ENCODE data around the gene ASB6. TPM values are rescaled to one million over a fixed set of nuclear protein-coding genes. Genes with fewer than 3 reads are reported as not detected.

Gene ASB6
- total and polyA plus RNA-seq, 2 of the 13 experiments (the other 11 are each of a cell fraction or from before 2014, with no cell fraction given) = 8.2 to 8.4 TPM

GRCh38 chr9:129610473-129611306, 31.3 kb downstream of the ASB6 start (continued):
- TF ChIP-seq ZNF142 (CRISPR knock-in tag; IDR thresholded peaks at IDR 0.05) = peak; percentile 99
- peak; percentile 30 for TF ChIP-seq ZFP91 (CRISPR knock-in tag; IDR thresholded peaks at IDR 0.05; ENCODE audit: borderline replicate concordance)
- TF ChIP-seq MEIS2 (CRISPR knock-in tag; IDR thresholded peaks at IDR 0.05) = 0 out of 2 replicates have a peak, but pooled peaks have one; percentile 58
- 0 out of 2 replicates have a peak, but pooled peaks have one; percentile 27 for TF ChIP-seq TRIM24 (CRISPR knock-in tag; IDR thresholded peaks at IDR 0.05)
- TF ChIP-seq MYC (CRISPR knock-in tag; IDR thresholded peaks at IDR 0.05; ENCODE audit: borderline replicate concordance) = no peak
- TF ChIP-seq TMF1 (CRISPR knock-in tag; IDR thresholded peaks at IDR 0.05; ENCODE audit: low read depth) = 0 out of 2 replicates have a peak, but pooled peaks have one; percentile 12
- TF ChIP-seq ZNF740 (CRISPR knock-in tag; IDR thresholded peaks at IDR 0.05) = no peak
- 0 out of 2 replicates have a peak, but pooled peaks have one; percentile 11 for TF ChIP-seq THAP11 (CRISPR knock-in tag; IDR thresholded peaks at IDR 0.05)
- 0 out of 2 replicates have a peak, but pooled peaks have one; percentile 32 for TF ChIP-seq HES4 (CRISPR knock-in tag; IDR thresholded peaks at IDR 0.05; ENCODE audit: borderline replicate concordance)
- 0 out of 2 replicates have a peak, but pooled peaks have one; percentile 36 for TF ChIP-seq ZNF670 (CRISPR knock-in tag; IDR thresholded peaks at IDR 0.05; ENCODE audit: borderline replicate concordance)
- 0 out of 2 replicates have a peak, but pooled peaks have one; percentile 17 for TF ChIP-seq THAP9 (CRISPR knock-in tag; IDR thresholded peaks at IDR 0.05; ENCODE audit: borderline replicate concordance)
- no peak for TF ChIP-seq DBP (CRISPR knock-in tag; IDR thresholded peaks at IDR 0.05; ENCODE audit: not compliant biosample characterization)
- TF ChIP-seq DNMT1 (CRISPR knock-in tag; IDR thresholded peaks at IDR 0.05) = 0 out of 2 replicates have a peak, but pooled peaks have one; percentile 13
